ENCODE results near the gene LGI4. TPM values are rescaled to one million over a fixed set of nuclear protein-coding genes. Genes with fewer than 3 reads are reported as not detected.

LGI4 gene
- polyA plus RNA-seq, 2 of the 4 experiments (the other 2 are of a cell fraction) = 0.06 to 0.09 TPM

DNA sequence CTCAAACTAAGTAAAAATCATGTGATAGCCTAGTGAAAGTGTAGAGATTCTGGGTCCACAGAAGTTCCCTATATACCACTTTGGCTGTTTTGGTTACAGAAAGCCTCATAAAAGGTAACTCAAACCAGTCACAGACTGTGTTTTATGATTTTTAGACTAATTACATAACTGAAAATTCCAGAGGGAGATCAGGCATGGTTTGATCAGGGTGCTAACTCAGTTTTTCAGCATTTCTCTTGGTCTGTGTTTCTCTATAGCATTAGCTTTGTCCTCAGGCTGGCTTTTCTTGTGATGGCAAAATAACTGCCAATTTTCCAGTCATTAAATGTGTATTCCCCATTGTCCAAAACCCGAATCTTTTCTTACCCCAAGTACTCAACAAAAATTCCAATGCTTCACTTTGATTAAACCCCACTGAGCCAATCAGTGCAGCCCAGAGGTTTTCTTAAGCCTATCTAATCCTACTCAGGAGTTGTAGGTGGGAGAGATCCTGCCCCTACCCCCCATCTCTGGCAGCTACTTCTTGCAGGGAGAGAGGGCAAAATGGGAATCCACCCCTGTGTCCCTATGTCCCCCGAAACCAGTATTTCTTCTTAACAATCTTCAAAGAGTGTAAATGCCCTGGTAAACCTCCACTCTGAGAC lies 27.8 kb downstream of the LGI4 start:
- Histone ChIP-seq H3K4me2 (no peak overlapping the region), H3K4me3 (no peak overlapping the region), H3K27ac (no peak overlapping the region), H3K9me3 (peaks cover 6% of the 10 kb centered on the region; the same call in 1 of the 3 replicates), H3K4me1 (peaks cover 6% of the 10 kb centered on the region; the same call in 1 of the 3 replicates)
- ATAC-seq (no peak), FAIRE-seq (peak; percentile 7), DNase-seq (ENCODE audit: low read depth in 1 of 2, low spot score in 1 of 2) (no peak)
- TF ChIP-seq, protein P1, sequence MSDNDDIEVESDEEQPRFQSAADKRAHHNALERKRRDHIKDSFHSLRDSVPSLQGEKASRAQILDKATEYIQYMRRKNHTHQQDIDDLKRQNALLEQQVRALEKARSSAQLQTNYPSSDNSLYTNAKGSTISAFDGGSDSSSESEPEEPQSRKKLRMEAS (IDR thresholded peaks at IDR 0.05) = no peak
- no peak for TF ChIP-seq FOXS1 (CRISPR knock-in tag; IDR thresholded peaks at IDR 0.05)
- no peak for TF ChIP-seq PHF8 (IDR thresholded peaks at IDR 0.05; ENCODE audit: borderline replicate concordance, low read depth)
- WGBS (ENCODE audit: missing lambda C conversion rate) = 51% methylated on average over 2 of the region's 2 CpGs
- CTCF ChIA-PET = interaction anchor here (1.0 to 3.7 kb wide), 10 partner anchors 8 to 63 kb away, joined by 3 to 29 read pairs (median 6); partner anchors contain the start of gene LGI4
- POLR2A ChIA-PET = interaction anchor here (0.6 kb wide), 1 partner anchor 794 kb away, joined by 6 read pairs; no protein-coding TSS in a partner anchor

DNA sequence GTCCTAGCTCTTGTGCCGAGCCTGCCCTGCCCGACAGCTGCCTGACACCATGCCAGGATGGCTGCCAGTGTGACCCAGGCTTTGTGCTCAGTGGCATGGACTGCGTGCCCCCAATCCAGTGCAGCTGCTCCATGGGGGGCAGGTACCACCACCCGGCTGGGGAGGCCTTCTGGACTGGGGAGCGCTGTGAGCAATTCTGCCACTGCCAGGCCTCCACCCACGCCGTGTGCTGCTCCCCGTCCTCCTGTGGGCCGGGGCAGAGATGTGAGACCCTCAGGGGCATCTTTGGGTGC lies 28.6 kb downstream of the LGI4 start:
- ATAC-seq (no peak), FAIRE-seq (no peak), DNase-seq (ENCODE audit: low read depth in 1 of 2, low spot score in 1 of 2) (no peak)
- peaks cover 6% of the 10 kb centered on the region; the same call in 1 of the 3 replicates for H3K4me1 ChIP-seq
- no peak overlapping the region for H3K27ac ChIP-seq
- no peak overlapping the region for H3K4me3 ChIP-seq
- 73% methylated on average over 9 of the region's 9 CpGs for WGBS (ENCODE audit: missing lambda C conversion rate)
- ChIA-PET CTCF (interaction anchor here (0.6 to 3.7 kb wide), 7 partner anchors 9 to 599 kb away, joined by 3 to 29 read pairs (median 8); no protein-coding TSS in a partner anchor), POLR2A (interaction anchor here (0.6 kb wide), 1 partner anchor 731 kb away, joined by 3 read pairs; no protein-coding TSS in a partner anchor)
- no peak overlapping the region for H3K4me2 ChIP-seq
- TF ChIP-seq PHF8 (IDR thresholded peaks at IDR 0.05; ENCODE audit: borderline replicate concordance, low read depth) = no peak
- no peak for TF ChIP-seq CHD4 (IDR thresholded peaks at IDR 0.05; ENCODE audit: borderline replicate concordance)
- no peak for TF ChIP-seq NPAS2 (CRISPR knock-in tag; IDR thresholded peaks at IDR 0.05; ENCODE audit: borderline replicate concordance)
- TF ChIP-seq POLR2A (IDR thresholded peaks at IDR 0.05; ENCODE audit: low read length) = no peak
- TF ChIP-seq EHMT2 (IDR thresholded peaks at IDR 0.05; ENCODE audit: low read depth) = no peak
- no peak for TF ChIP-seq BHLHE40 (IDR thresholded peaks at IDR 0.05; ENCODE audit: low read depth, low read length)
- TF ChIP-seq, protein P1 (IDR thresholded peaks at IDR 0.05) = no peak
- no peak for TF ChIP-seq FOSL2 (IDR thresholded peaks at IDR 0.05)
- TF ChIP-seq FOSL2 (CRISPR knock-in tag; IDR thresholded peaks at IDR 0.05) = no peak
- TF ChIP-seq, protein P2, sequence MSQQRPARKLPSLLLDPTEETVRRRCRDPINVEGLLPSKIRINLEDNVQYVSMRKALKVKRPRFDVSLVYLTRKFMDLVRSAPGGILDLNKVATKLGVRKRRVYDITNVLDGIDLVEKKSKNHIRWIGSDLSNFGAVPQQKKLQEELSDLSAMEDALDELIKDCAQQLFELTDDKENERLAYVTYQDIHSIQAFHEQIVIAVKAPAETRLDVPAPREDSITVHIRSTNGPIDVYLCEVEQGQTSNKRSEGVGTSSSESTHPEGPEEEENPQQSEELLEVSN (IDR thresholded peaks at IDR 0.05; ENCODE audit: borderline replicate concordance, low read depth) = no peak
- no peak for TF ChIP-seq SMC3 (IDR thresholded peaks at IDR 0.05)
- TF ChIP-seq RAD21 (conservative IDR thresholded peaks at IDR 0.05 in 1 of 2, IDR thresholded peaks at IDR 0.05 in 1 of 2) = no peak
- TF ChIP-seq KDM1A (IDR thresholded peaks at IDR 0.05; ENCODE audit: low read depth) = no peak
- TF ChIP-seq MYC (IDR thresholded peaks at IDR 0.05; ENCODE audit: borderline replicate concordance, low read length) = no peak
- no peak for TF ChIP-seq ZNF302 (CRISPR knock-in tag; IDR thresholded peaks at IDR 0.05)
- TF ChIP-seq JUN (IDR thresholded peaks at IDR 0.05) = no peak
- TF ChIP-seq HOXA7 (CRISPR knock-in tag; IDR thresholded peaks at IDR 0.05) = no peak
- TF ChIP-seq KDM5A (IDR thresholded peaks at IDR 0.05) = no peak
- no peak for TF ChIP-seq HOXB5 (CRISPR knock-in tag; IDR thresholded peaks at IDR 0.05)
- no peak for TF ChIP-seq JUNB (IDR thresholded peaks at IDR 0.05)
- no peak for TF ChIP-seq POLR2AphosphoS2 (conservative IDR thresholded peaks at IDR 0.05; ENCODE audit: low read length)
- H3K9me3 ChIP-seq = peaks cover 6% of the 10 kb centered on the region; the same call in 1 of the 3 replicates

All from A549 (cell line).